HG03066 (cell line): Measurements from ENCODE around the gene FAAP100.

Experiments
- ATAC-seq: cut with Tn5 transposase; IDR thresholded peaks from one replicate; pipeline ENCODE4 v1.9.1; 2021; ENCODE audit warnings: low read depth; ENCODE audit not compliant: unreplicated experiment

Gene FAAP100

GRCh38 chr17:81577278-81578000, 25.3 kb upstream of the FAAP100 start:
- ATAC-seq: no peak

GRCh38 chr17:81576621-81577277, 24.6 kb upstream of the FAAP100 start:
- no peak for ATAC-seq

GRCh38 chr17:81575836-81576235, 23.7 kb upstream of the FAAP100 start:
- ATAC-seq: no peak

GRCh38 chr17:81574643-81574956, 22.4 kb upstream of the FAAP100 start:
- no peak for ATAC-seq

- ATAC-seq: no peak
Measured at GRCh38 chr17:81573794-81574642, 21.9 kb upstream of the FAAP100 start.

- ATAC-seq: no peak
Measured at GRCh38 chr17:81572563-81573168, 20.5 kb upstream of the FAAP100 start.

GRCh38 chr17:81570964-81571363, 18.8 kb upstream of the FAAP100 start:
- ATAC-seq: no peak

GRCh38 chr17:81569986-81570514, 17.9 kb upstream of the FAAP100 start:
- no peak for ATAC-seq

GRCh38 chr17:81568416-81568815, 16.3 kb upstream of the FAAP100 start:
- no peak for ATAC-seq

GRCh38 chr17:81567191-81567590, 15.0 kb upstream of the FAAP100 start:
- no peak for ATAC-seq

- ATAC-seq: no peak
Measured at GRCh38 chr17:81566461-81567126, 14.4 kb upstream of the FAAP100 start.

GRCh38 chr17:81565231-81565630, 13.1 kb upstream of the FAAP100 start:
- ATAC-seq: no peak

GRCh38 chr17:81564778-81565177, 12.6 kb upstream of the FAAP100 start:
- no peak for ATAC-seq

GRCh38 chr17:81563861-81564586, 11.9 kb upstream of the FAAP100 start:
- no peak for ATAC-seq

GRCh38 chr17:81561494-81561885, 9.3 kb upstream of the FAAP100 start:
- ATAC-seq: no peak

GRCh38 chr17:81558941-81559806, 7.0 kb upstream of the FAAP100 start:
- no peak for ATAC-seq

GRCh38 chr17:81558115-81558468, 5.9 kb upstream of the FAAP100 start:
- ATAC-seq: no peak

GRCh38 chr17:81557276-81558114, 5.3 kb upstream of the FAAP100 start:
- no peak for ATAC-seq
